HepG2 (cell line): Measurements from ENCODE around the gene COA5. TPM values are rescaled to one million over a fixed set of nuclear protein-coding genes. Genes with fewer than 3 reads are reported as not detected.
A peak's percentile ranks its signal among the peaks of the same experiment; 100 is the strongest.

ENCODE experiments used
- ASH2L ChIP-seq: fragments of 300-600, 200-600 bp; sonication (generic); IDR thresholded peaks from 2 replicates; pipeline ENCODE4 v1.7.0; 2017; ENCODE audit warnings: low read depth, mild to moderate bottlenecking, moderate library complexity, mixed read lengths, low read length; ENCODE audit not compliant: insufficient read length
- FUBP1 ChIP-seq: sonication (generic); formaldehyde crosslinking; IDR thresholded peaks from 2 replicates; pipeline ENCODE4 v1.5.1; 2020; ENCODE audit warnings: missing genetic modification reagents, mild to moderate bottlenecking, borderline replicate concordance
- HIC2 ChIP-seq: sonication (generic); formaldehyde crosslinking; IDR thresholded peaks from 2 replicates; pipeline ENCODE4 v1.9.0; 2022; ENCODE audit warnings: low read depth, missing genetic modification reagents
- HOXD1 ChIP-seq: sonication (generic); formaldehyde crosslinking; IDR thresholded peaks from 2 replicates; pipeline ENCODE4 v1.5.0; 2020; ENCODE audit warnings: missing genetic modification reagents
- KMT2B ChIP-seq: IDR thresholded peaks from 2 replicates; pipeline ENCODE4 v1.6.1; 2016; ENCODE audit warnings: missing genetic modification reagents, missing compliant biosample characterization
- MAFF ChIP-seq: IDR thresholded peaks from 2 replicates; pipeline ENCODE4 v1.6.1; 2011; ENCODE audit warnings: low read depth, low read length, improper control_type of control experiment
- NFE2L2 ChIP-seq: fragments of 150-350 bp; IDR thresholded peaks from 2 replicates; pipeline ENCODE4 v1.6.1; 2014; ENCODE audit warnings: low read length
- SIN3B ChIP-seq: fragments of 150-350 bp; IDR thresholded peaks from 2 replicates; pipeline ENCODE4 v1.6.1; 2014; ENCODE audit warnings: low read length
- ZBTB3 ChIP-seq: sonication (generic); formaldehyde crosslinking; IDR thresholded peaks from 2 replicates; pipeline ENCODE4 v1.4.0; 2020; ENCODE audit warnings: low read depth, mild to moderate bottlenecking, moderate library complexity, missing genetic modification reagents, borderline replicate concordance
- ZBTB33 ChIP-seq: sonication (generic); formaldehyde crosslinking; IDR thresholded peaks from 2 replicates; pipeline ENCODE4 v1.4.0; 2020; ENCODE audit warnings: missing genetic modification reagents
- ZNF10 ChIP-seq: sonication (generic); formaldehyde crosslinking; IDR thresholded peaks from 2 replicates; pipeline ENCODE4 v1.4.0; 2020; ENCODE audit warnings: mild to moderate bottlenecking, low read depth, missing genetic modification reagents, borderline replicate concordance
- ZNF30 ChIP-seq: sonication (generic); formaldehyde crosslinking; IDR thresholded peaks from 2 replicates; pipeline ENCODE4 v1.5.0; 2020; ENCODE audit warnings: mild to moderate bottlenecking, missing genetic modification reagents
- ZNF510 ChIP-seq: sonication (generic); formaldehyde crosslinking; IDR thresholded peaks from 2 replicates; pipeline ENCODE4 v1.4.0; 2020; ENCODE audit warnings: low read depth, mild to moderate bottlenecking, missing genetic modification reagents
- ZSCAN31 ChIP-seq: sonication (generic); formaldehyde crosslinking; IDR thresholded peaks from 2 replicates; pipeline ENCODE4 v1.5.0; 2020; ENCODE audit warnings: low read depth, mild to moderate bottlenecking, missing genetic modification reagents
- polyA plus RNA-seq, 8 experiments: library from polyadenylated mRNA; depleted of rRNA in 3 of 8; stranded (reverse) in 7 of 8; unstranded in 1 of 8; fragments of >200 nt; fragmentation: Illumina TruSeq in 4 of 8; extraction: Trizol in 4 of 8; gene quantifications; 2 replicates each; pipeline versions ENCODE4 v1.2.1 to v1.2.3, GENCODE V29; 2011 to 2016; ENCODE audit warnings: low read depth in 4 of 8, missing spikeins in 1 of 8, mixed read lengths in 1 of 8; ENCODE audit not compliant: insufficient read depth in 1 of 8
- total RNA-seq, 5 experiments: library from RNA; depleted of rRNA; stranded (reverse); fragments of >200 nt; fragmentation: Illumina TruSeq; extraction: Trizol; gene quantifications; 2 replicates each; pipeline ENCODE4 v1.2.3, GENCODE V29; 2016; ENCODE audit warnings: low read depth in 1 of 5

COA5 gene
- total and polyA plus RNA-seq, 2 of the 13 experiments (the other 11 are each of a cell fraction or from before 2014, with no cell fraction given), result 43.6 to 64.5 TPM

DNA sequence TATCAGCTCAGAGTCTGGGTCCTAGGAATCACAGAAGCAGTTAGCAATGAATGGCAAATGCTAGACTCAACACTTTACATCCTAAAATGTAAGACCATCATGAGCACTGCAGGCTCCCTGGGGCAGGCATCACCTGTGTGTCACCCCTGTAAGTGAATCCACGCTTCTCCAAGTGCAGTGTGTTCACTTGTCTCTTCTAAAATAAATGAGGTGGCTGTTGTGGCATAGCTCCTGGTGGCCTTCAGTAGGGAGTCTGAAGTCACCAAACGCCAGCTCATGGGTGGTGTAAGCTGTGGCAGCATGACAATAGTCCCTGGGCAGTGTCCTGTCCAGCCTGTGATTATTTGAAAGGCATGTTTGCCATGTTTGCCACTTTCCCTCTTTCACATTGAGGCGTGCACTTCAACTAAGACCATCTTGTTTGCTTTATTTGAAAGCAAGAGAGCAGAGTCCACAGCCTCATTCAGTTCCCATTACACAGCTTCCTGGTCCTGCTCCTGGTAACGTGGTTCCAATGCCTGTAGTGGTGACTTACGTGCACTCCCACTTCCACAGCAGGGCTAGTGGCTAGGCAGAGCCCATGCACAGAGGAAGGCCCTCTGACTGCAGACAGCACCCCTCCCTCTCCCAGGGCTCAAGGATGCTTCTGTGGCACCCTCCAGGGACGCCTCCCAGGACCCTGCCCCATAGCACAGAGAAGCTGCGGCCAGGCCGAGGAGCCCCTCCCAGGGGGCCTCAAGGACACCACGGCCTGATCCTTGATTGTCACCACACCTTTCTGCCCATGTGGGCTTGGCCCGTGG lies 24.3 kb downstream of the COA5 start (continued):
- TF ChIP-seq ZNF10 (CRISPR knock-in tag) (no peak), ZBTB33 (CRISPR knock-in tag) (0 out of 2 replicates have a peak, but pooled peaks have one; percentile 22), HOXD1 (CRISPR knock-in tag) (no peak), ASH2L (peak; percentile 91), KMT2B (CRISPR knock-in tag) (no peak; the same call in 1 of the 2 replicates), FUBP1 (CRISPR knock-in tag) (no peak), HIC2 (CRISPR knock-in tag) (peak; percentile 92), SIN3B (no peak), ZNF510 (CRISPR knock-in tag) (no peak), NFE2L2 (no peak; the same call in 1 of the 2 replicates), MAFF (0 out of 2 replicates have a peak, but pooled peaks have one; percentile 12), ZNF30 (CRISPR knock-in tag) (no peak), ZSCAN31 (CRISPR knock-in tag) (peak; percentile 91), ZBTB3 (CRISPR knock-in tag) (no peak)
